ENCODE results near the gene HOXA9. TPM values are rescaled to one million over a fixed set of nuclear protein-coding genes. Genes with fewer than 3 reads are reported as not detected.

The HOXA9 gene
- total RNA-seq, 1 experiment from 2014 or later: 8.7 TPM

GRCh38 chr7:27129729-27130539 lies 35.4 kb downstream of the HOXA9 start:
- peak; percentile 74 for DNase-seq (ENCODE audit: low read depth)

- DNase-seq (ENCODE audit: low read depth): no peak
Measured at GRCh38 chr7:27128776-27129728, 36.3 kb downstream of the HOXA9 start.

- peak; percentile 76 for DNase-seq (ENCODE audit: low read depth)
Measured at GRCh38 chr7:27128034-27128433, 37.3 kb downstream of the HOXA9 start.

GRCh38 chr7:27126596-27127327 lies 38.6 kb downstream of the HOXA9 start:
- DNase-seq (ENCODE audit: low read depth): no peak

- no peak for DNase-seq (ENCODE audit: low read depth)
Measured at GRCh38 chr7:27125986-27126394, 39.3 kb downstream of the HOXA9 start.

GRCh38 chr7:27124902-27125689 lies 40.2 kb downstream of the HOXA9 start:
- DNase-seq (ENCODE audit: low read depth): no peak

GRCh38 chr7:27124096-27124901 lies 41.0 kb downstream of the HOXA9 start:
- DNase-seq (ENCODE audit: low read depth): no peak

GRCh38 chr7:27123477-27124053 lies 41.8 kb downstream of the HOXA9 start:
- no peak for DNase-seq (ENCODE audit: low read depth)

GRCh38 chr7:27123007-27123476 lies 42.3 kb downstream of the HOXA9 start:
- no peak for DNase-seq (ENCODE audit: low read depth)

GRCh38 chr7:27122077-27122910 lies 43.0 kb downstream of the HOXA9 start:
- no peak for DNase-seq (ENCODE audit: low read depth)

- no peak for DNase-seq (ENCODE audit: low read depth)
Measured at GRCh38 chr7:27121684-27122076, 43.7 kb downstream of the HOXA9 start.

- no peak for DNase-seq (ENCODE audit: low read depth)
Measured at GRCh38 chr7:27119412-27119911, 45.9 kb downstream of the HOXA9 start.

GRCh38 chr7:27118580-27118979 lies 46.8 kb downstream of the HOXA9 start:
- DNase-seq (ENCODE audit: low read depth): no peak

GRCh38 chr7:27117887-27118491 lies 47.3 kb downstream of the HOXA9 start:
- DNase-seq (ENCODE audit: low read depth): no peak

GRCh38 chr7:27116962-27117886 lies 48.1 kb downstream of the HOXA9 start:
- DNase-seq (ENCODE audit: low read depth): no peak

GRCh38 chr7:27116031-27116961 lies 49.0 kb downstream of the HOXA9 start:
- DNase-seq (ENCODE audit: low read depth): no peak
